IMR-90 (cell line): Measurements from ENCODE around the gene FOXQ1. TPM values are rescaled to one million over a fixed set of nuclear protein-coding genes. Genes with fewer than 3 reads are reported as not detected.
"Not testable (repeated sequence)": the region's sequence is repeated elsewhere in the genome, so short reads cannot be mapped to it uniquely, and the experiment has no call there.

Experiments used
- ATAC-seq: fragments of 200-7000 bp; cut with Tn5 transposase; 2 replicates; pipeline ENCODE4 v1.9.1; 2020; ENCODE audit warnings: low read depth, mild to moderate bottlenecking, moderate library complexity
- BruUV-seq: library from RNA; stranded (reverse); fragments of 400-500 nt; replicated peaks from 2 replicates; lab custom pipeline; 2021; lab: Mats Ljungman, UMichigan
- CTCF ChIA-PET: fragments of 300-600 bp; formaldehyde crosslinking; extraction: SDS; loops from one replicate; lab custom pipeline; 2021; ENCODE audit warnings: antibody characterized with exemption; lab: Yijun Ruan, JAX
- POLR2A ChIA-PET: fragments of 300-600 bp; sonication (Branson Sonifier 250); formaldehyde crosslinking; loops from one replicate; lab custom pipeline; 2022; ENCODE audit warnings: antibody characterized with exemption; ENCODE audit not compliant: unreplicated experiment; lab: Charles Lee
- DNase-seq: peaks from one replicate; pipeline ENCODE4 v3.0.0; 2013
- H2AFZ ChIP-seq: replicated peaks from 2 replicates; pipeline ENCODE3; 2013; ENCODE audit warnings: low read length, mild to moderate bottlenecking; ENCODE audit not compliant: poor library complexity
- H2AK5ac ChIP-seq: 2 replicates; pipeline ENCODE4 v1.6.1; 2013; ENCODE audit warnings: low read depth, low read length, inconsistent platforms
- H2AK9ac ChIP-seq: replicated peaks from 2 replicates; pipeline ENCODE3; 2013; ENCODE audit warnings: mild to moderate bottlenecking, low read depth, low read length, moderate library complexity; ENCODE audit not compliant: poor library complexity
- H2BK120ac ChIP-seq: 2 replicates; pipeline ENCODE4 v1.6.1; 2013; ENCODE audit warnings: low read depth, low read length, inconsistent platforms
- H2BK15ac ChIP-seq: 3 replicates; pipeline ENCODE4 v1.6.1; 2013; ENCODE audit warnings: low read depth, low read length, inconsistent platforms
- H2BK20ac ChIP-seq: 2 replicates; pipeline ENCODE4 v1.6.1; 2013; ENCODE audit warnings: low read depth, mild to moderate bottlenecking, inconsistent platforms, low read length, moderate library complexity
- H2BK5ac ChIP-seq: 2 replicates; pipeline ENCODE4 v1.6.1; 2013; ENCODE audit warnings: mild to moderate bottlenecking, low read depth, low read length, inconsistent platforms; ENCODE audit not compliant: poor library complexity, severe bottlenecking
- H3K14ac ChIP-seq: replicated peaks from 2 replicates; pipeline ENCODE4 v1.6.1; 2013; ENCODE audit warnings: low read depth, low read length, inconsistent platforms
- H3K18ac ChIP-seq: 2 replicates; pipeline ENCODE4 v1.6.1; 2013; ENCODE audit warnings: low read depth, low read length, control low read depth
- H3K23ac ChIP-seq: 2 replicates; pipeline ENCODE4 v1.6.1; 2013; ENCODE audit warnings: low read depth, low read length, inconsistent platforms
- H3K27ac ChIP-seq: 2 replicates; pipeline ENCODE4 v1.5.1; 2013; ENCODE audit warnings: mild to moderate bottlenecking, control low read depth, low read length; ENCODE audit not compliant: insufficient read depth
- H3K27me3 ChIP-seq: 2 replicates; pipeline ENCODE4 v1.6.1; 2013; ENCODE audit warnings: low read length; ENCODE audit not compliant: control insufficient read depth, insufficient read depth
- H3K36me3 ChIP-seq: 2 replicates; pipeline ENCODE4 v1.6.1; 2013; ENCODE audit warnings: low read length, mixed read lengths; ENCODE audit not compliant: control insufficient read depth, insufficient read depth
- H3K4ac ChIP-seq: 2 replicates; pipeline ENCODE4 v1.6.1; 2013; ENCODE audit warnings: low read depth, low read length, inconsistent platforms
- H3K4me1 ChIP-seq: 2 replicates; pipeline ENCODE4 v1.6.1; 2013; ENCODE audit warnings: low read length, mixed read lengths; ENCODE audit not compliant: control insufficient read depth, insufficient read depth
- H3K4me2 ChIP-seq: 2 replicates; pipeline ENCODE4 v1.6.1; 2013; ENCODE audit warnings: low read depth, mild to moderate bottlenecking, control low read depth, low read length, moderate library complexity
- H3K4me3 ChIP-seq: 2 replicates; pipeline ENCODE4 v1.5.1; 2013; ENCODE audit warnings: low read depth, mild to moderate bottlenecking, control low read depth, low read length, moderate library complexity; ENCODE audit not compliant: insufficient read depth
- H3K56ac ChIP-seq: 2 replicates; pipeline ENCODE4 v1.6.1; 2013; ENCODE audit warnings: low read length, inconsistent platforms; ENCODE audit not compliant: insufficient read depth; ENCODE audit errors: extremely low read depth
- H3K79me1 ChIP-seq, 2 experiments: 2 replicates each; pipeline ENCODE4 v1.6.1; 2013; ENCODE audit warnings: low read length in 2 of 2, inconsistent platforms in 1 of 2, low read depth in 1 of 2
- H3K9ac ChIP-seq: 2 replicates; pipeline ENCODE4 v1.6.1; 2013; ENCODE audit warnings: low read depth, low read length, control low read depth
- H3K9me1 ChIP-seq: 2 replicates; pipeline ENCODE4 v1.6.1; 2013; ENCODE audit warnings: low read length, inconsistent platforms; ENCODE audit not compliant: insufficient read depth
- H3K9me3 ChIP-seq: 2 replicates; pipeline ENCODE4 v1.6.1; 2013; ENCODE audit warnings: low read length; ENCODE audit not compliant: control insufficient read depth, insufficient read depth
- H4K20me1 ChIP-seq: 2 replicates; pipeline ENCODE4 v1.6.1; 2013; ENCODE audit warnings: low read length, inconsistent platforms; ENCODE audit not compliant: insufficient read depth
- H4K5ac ChIP-seq: 2 replicates; pipeline ENCODE4 v1.6.1; 2013; ENCODE audit warnings: mild to moderate bottlenecking, low read depth, low read length, control low read depth
- H4K8ac ChIP-seq, 2 experiments: 2 replicates each; pipeline ENCODE4 v1.6.1; 2013; ENCODE audit warnings: low read depth in 2 of 2, low read length in 2 of 2, control low read depth in 1 of 2, inconsistent platforms in 1 of 2
- H4K91ac ChIP-seq: 2 replicates; pipeline ENCODE4 v1.6.1; 2013; ENCODE audit warnings: low read depth, low read length, inconsistent platforms; ENCODE audit not compliant: insufficient read depth
- WGBS, 2 experiments: methylation state at CpG; one replicate each; pipeline versions ENCODE4 v1.1.5 to v1.1.7; 2013; ENCODE audit warnings: missing lambda C conversion rate in 2 of 2; ENCODE audit not compliant: insufficient read length in 1 of 2; ENCODE audit errors: extremely low coverage in 2 of 2; 5-methylcytosine and 5-hydroxymethylcytosine counted together
- dilution Hi-C: fragments of 300-500 bp; cut with HindIII; formaldehyde crosslinking; loops from one replicate; pipeline ENCODE4 v1.14.3; 2018; ENCODE audit warnings: low sequenced_read_pairs; ENCODE audit not compliant: unreplicated experiment
- in situ Hi-C: fragments of 300-500 bp; cut with MboI; formaldehyde crosslinking; loops from 3 replicates; pipeline ENCODE4 v1.14.3; 2019; ENCODE audit warnings: low sequenced_read_pairs, inconsistent platforms, mixed read lengths
- intact Hi-C: fragments of 100-400 bp; cut with micrococcal nuclease; formaldehyde crosslinking; loops from 2 replicates; pipeline ENCODE4 v1.10.0; 2022
- polyA plus RNA-seq, 3 experiments: library from polyadenylated mRNA; depleted of rRNA; stranded (reverse); fragments of >200 nt; gene quantifications; 2 replicates each; pipeline ENCODE4 v1.2.3, GENCODE V29; 2012; ENCODE audit warnings: low replicate concordance in 1 of 3
- total RNA-seq: library from RNA; depleted of rRNA; stranded (reverse); fragments of >200 nt; gene quantifications from 2 replicates; pipeline ENCODE4 v1.2.3, GENCODE V29; 2012

FOXQ1 gene
- total and polyA plus RNA-seq, 2 of the 4 experiments (the other 2 are of a cell fraction) = not detected

DNA sequence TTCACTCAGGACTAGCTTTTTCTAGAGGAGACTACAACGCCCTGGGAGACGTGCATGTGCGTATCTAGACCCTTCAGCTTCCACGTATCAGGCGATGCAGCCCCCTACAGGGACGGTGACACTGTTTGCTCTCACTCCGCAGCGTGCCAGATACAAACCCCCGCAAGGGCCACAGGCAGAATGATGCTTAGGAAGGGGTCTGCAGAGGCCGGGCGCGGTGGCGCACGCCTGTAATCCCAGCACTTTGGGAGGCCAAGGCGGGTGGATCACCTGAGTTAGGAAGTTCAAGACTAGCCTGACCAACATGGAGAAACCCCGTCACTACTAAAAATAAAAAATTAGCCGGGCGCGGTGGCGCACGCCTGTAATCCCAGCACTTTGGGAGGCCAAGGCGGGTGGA is 6.7 kb downstream of the FOXQ1 start:
- H3K18ac ChIP-seq, H3K9ac ChIP-seq, POLR2A ChIA-PET, H3K27ac ChIP-seq, H2AK9ac ChIP-seq, ATAC-seq, H3K9me1 ChIP-seq, H2AK5ac ChIP-seq, DNase-seq, H3K14ac ChIP-seq, H3K79me1 ChIP-seq, H3K4me2 ChIP-seq, H4K5ac ChIP-seq, in situ Hi-C loops, BruUV-seq, H3K36me3 ChIP-seq, H4K8ac ChIP-seq, H4K91ac ChIP-seq, H2AFZ ChIP-seq, H3K4me1 ChIP-seq, dilution Hi-C loops, H2BK15ac ChIP-seq, H3K4ac ChIP-seq, H2BK5ac ChIP-seq, H4K20me1 ChIP-seq, H2BK20ac ChIP-seq, H3K9me3 ChIP-seq, H3K4me3 ChIP-seq, intact Hi-C loops, H3K56ac ChIP-seq, H3K23ac ChIP-seq, H2BK120ac ChIP-seq: not testable (repeated sequence)
- CTCF ChIA-PET = interaction anchor here (1.0 kb wide), 1 partner anchor 9 kb away, joined by 3 read pairs; no protein-coding TSS in a partner anchor
- peaks cover 29% of the 10 kb centered on the region for H3K27me3 ChIP-seq
- WGBS, 2 experiments = no CpG with 5 or more reads among the region's 22 CpGs
